Nephron (organoid): Measurements from ENCODE around the gene FUT3.

ENCODE experiments used
- H3K27ac Mint-ChIP-seq, 3 experiments: 2 replicates each; pipeline ENCODE4 v1.8.0; 2020; ENCODE audit warnings: mixed read lengths in 3 of 3, mild to moderate bottlenecking in 2 of 3, moderate library complexity in 1 of 3
- H3K27me3 Mint-ChIP-seq: 2 replicates; pipeline ENCODE4 v1.8.0; 2021; ENCODE audit warnings: low read depth, mild to moderate bottlenecking, moderate library complexity, mixed read lengths
- H3K36me3 Mint-ChIP-seq: 2 replicates; pipeline ENCODE4 v1.8.0; 2020; ENCODE audit warnings: low read depth, mixed read lengths
- H3K4me1 Mint-ChIP-seq: 2 replicates; pipeline ENCODE4 v1.8.0; 2020; ENCODE audit warnings: mixed read lengths
- H3K4me3 Mint-ChIP-seq, 3 experiments: 2 replicates each; pipeline ENCODE4 v1.8.0; 2020; ENCODE audit warnings: mild to moderate bottlenecking in 3 of 3, mixed read lengths in 3 of 3, moderate library complexity in 2 of 3
- H3K9me3 Mint-ChIP-seq: 2 replicates; pipeline ENCODE4 v1.8.0; 2020; ENCODE audit warnings: mixed read lengths
- CTCF ChIP-seq, 3 experiments: fragments of 200-600 bp; sonication (generic); IDR thresholded peaks; one replicate each; pipeline ENCODE4 v1.5.0; 2021; ENCODE audit warnings: antibody characterized with exemption in 3 of 3; ENCODE audit not compliant: unreplicated experiment in 3 of 3

Gene FUT3

GRCh38 chr19:5800361-5801270, 50.6 kb downstream of the FUT3 start:
- peaks cover 26% of the 10 kb centered on the region for H3K4me1 Mint-ChIP-seq
- H3K27ac Mint-ChIP-seq: no peak overlapping the region
- TF ChIP-seq CTCF (IDR thresholded peaks at IDR 0.05; ENCODE audit: unreplicated experiment in 3 of 3): no peak
- H3K36me3 Mint-ChIP-seq: no peaks in the 10 kb centered on the region
- peaks cover 24% of the 10 kb centered on the region for H3K27me3 Mint-ChIP-seq
- no peak overlapping the region for H3K4me3 Mint-ChIP-seq
- no peaks in the 10 kb centered on the region for H3K9me3 Mint-ChIP-seq

GRCh38 chr19:5799247-5800241, 51.7 kb downstream of the FUT3 start:
- Mint-ChIP-seq H3K9me3 (no peaks in the 10 kb centered on the region), H3K4me1 (peaks cover 26% of the 10 kb centered on the region), H3K27ac (peak overlapping the region; percentile 64 to 86 (median 72)), H3K36me3 (no peaks in the 10 kb centered on the region), H3K4me3 (no peak overlapping the region), H3K27me3 (peaks cover 19% of the 10 kb centered on the region)
- TF ChIP-seq CTCF (IDR thresholded peaks at IDR 0.05; ENCODE audit: unreplicated experiment in 3 of 3): no peak

GRCh38 chr19:5798244-5798643, 53.0 kb downstream of the FUT3 start:
- Mint-ChIP-seq H3K4me3 (no peak overlapping the region), H3K27me3 (peaks cover 6% of the 10 kb centered on the region), H3K27ac (no peak overlapping the region), H3K4me1 (peaks cover 22% of the 10 kb centered on the region), H3K36me3 (no peaks in the 10 kb centered on the region), H3K9me3 (no peaks in the 10 kb centered on the region)
- TF ChIP-seq CTCF (IDR thresholded peaks at IDR 0.05; ENCODE audit: unreplicated experiment in 3 of 3): no peak

- Mint-ChIP-seq H3K27ac (no peak overlapping the region), H3K27me3 (peaks cover 4% of the 10 kb centered on the region), H3K9me3 (peaks cover 2% of the 10 kb centered on the region), H3K4me3 (no peak overlapping the region), H3K36me3 (peaks cover 1% of the 10 kb centered on the region), H3K4me1 (peaks cover 12% of the 10 kb centered on the region)
- TF ChIP-seq CTCF (IDR thresholded peaks at IDR 0.05; ENCODE audit: unreplicated experiment in 3 of 3): no peak
Observed at GRCh38 chr19:5795382-5795919, 55.8 kb downstream of the FUT3 start.

GRCh38 chr19:5793188-5793587, 58.1 kb downstream of the FUT3 start:
- no peak for TF ChIP-seq CTCF (IDR thresholded peaks at IDR 0.05; ENCODE audit: unreplicated experiment in 3 of 3)
- peak overlapping the region in 2 of 3 experiments; percentile 19 to 21 for H3K4me3 Mint-ChIP-seq
- H3K36me3 Mint-ChIP-seq: peaks cover 11% of the 10 kb centered on the region
- H3K4me1 Mint-ChIP-seq: peaks cover 6% of the 10 kb centered on the region
- H3K9me3 Mint-ChIP-seq: peaks cover 2% of the 10 kb centered on the region
- H3K27me3 Mint-ChIP-seq: peaks cover 4% of the 10 kb centered on the region
- H3K27ac Mint-ChIP-seq: no peak overlapping the region
